ENCODE measurements around the gene LRRC8A. TPM values are rescaled to one million over a fixed set of nuclear protein-coding genes. Genes with fewer than 3 reads are reported as not detected.
"Not testable (repeated sequence)": the region's sequence is repeated elsewhere in the genome, so short reads cannot be mapped to it uniquely, and the experiment has no call there.

Gene LRRC8A
- total RNA-seq, 1 experiment from 2014 or later = 16.4 TPM

DNA sequence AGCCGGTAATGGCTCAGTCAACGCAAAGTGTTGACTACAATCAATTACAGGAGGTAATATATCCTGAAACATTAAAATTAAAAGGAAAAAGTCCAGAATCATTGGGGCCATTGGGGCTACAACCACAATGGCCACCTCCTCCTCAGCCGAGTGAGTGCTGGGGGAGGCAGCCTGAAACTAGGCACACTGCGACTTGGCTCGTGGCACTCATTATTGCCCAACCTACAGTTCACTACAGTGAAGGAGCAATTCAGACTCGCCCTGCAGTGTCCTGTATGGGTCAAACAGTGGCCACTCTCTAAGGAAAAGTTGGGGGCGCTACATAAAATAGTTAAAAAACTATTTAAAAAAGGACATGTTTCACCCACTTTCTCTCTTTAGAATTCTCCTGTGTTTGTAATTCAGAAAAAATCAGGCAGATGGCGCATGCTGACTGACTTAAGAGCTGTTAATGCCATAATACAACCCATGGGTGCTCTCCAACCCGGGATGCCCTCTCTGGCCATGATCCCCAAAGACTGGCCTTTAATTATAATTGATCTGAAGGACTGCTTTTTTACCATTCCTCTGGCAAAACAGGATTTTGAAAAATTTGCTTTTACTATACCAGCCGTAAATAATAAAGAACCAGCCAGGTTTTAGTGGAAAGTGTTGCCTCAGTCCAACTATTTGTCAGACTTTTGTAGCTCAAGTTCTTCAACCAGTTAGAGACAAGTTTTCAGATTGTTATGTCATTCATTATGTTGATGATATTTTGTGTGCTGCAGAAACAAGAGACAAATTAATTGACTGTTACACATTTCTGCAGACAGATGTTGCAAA lies 29.9 kb upstream of the LRRC8A start:
- H3K36me3 ChIP-seq (ENCODE audit: control insufficient read depth, insufficient read depth, low read length); intact Hi-C loops (cut with micrococcal nuclease; ENCODE audit: unreplicated experiment); H3K9me3 ChIP-seq (ENCODE audit: control insufficient read depth, insufficient read depth, low read depth, low read length); BruUV-seq (replicated peaks); H3K4me3 ChIP-seq (ENCODE audit: low read depth in 2 of 2, low read length in 2 of 2); H3K27me3 ChIP-seq (ENCODE audit: control insufficient read depth, insufficient read depth, low read length); H3K27ac ChIP-seq (ENCODE audit: low read length); in situ Hi-C loops (cut with HindIII; ENCODE audit: low pct_unique_long_range_greater_than_20kb, low sequenced_read_pairs); H3K4me1 ChIP-seq (ENCODE audit: control insufficient read depth, insufficient read depth, low read length); DNase-seq (ENCODE audit: low read depth, low spot score); POLR2A ChIA-PET; ATAC-seq: not testable (repeated sequence)
- CTCF ChIA-PET = interaction anchor here (0.9 to 1.0 kb wide), 2 partner anchors 76 to 83 kb away, joined by 3 to 5 read pairs; no protein-coding TSS in a partner anchor
- TF ChIP-seq, protein P1, sequence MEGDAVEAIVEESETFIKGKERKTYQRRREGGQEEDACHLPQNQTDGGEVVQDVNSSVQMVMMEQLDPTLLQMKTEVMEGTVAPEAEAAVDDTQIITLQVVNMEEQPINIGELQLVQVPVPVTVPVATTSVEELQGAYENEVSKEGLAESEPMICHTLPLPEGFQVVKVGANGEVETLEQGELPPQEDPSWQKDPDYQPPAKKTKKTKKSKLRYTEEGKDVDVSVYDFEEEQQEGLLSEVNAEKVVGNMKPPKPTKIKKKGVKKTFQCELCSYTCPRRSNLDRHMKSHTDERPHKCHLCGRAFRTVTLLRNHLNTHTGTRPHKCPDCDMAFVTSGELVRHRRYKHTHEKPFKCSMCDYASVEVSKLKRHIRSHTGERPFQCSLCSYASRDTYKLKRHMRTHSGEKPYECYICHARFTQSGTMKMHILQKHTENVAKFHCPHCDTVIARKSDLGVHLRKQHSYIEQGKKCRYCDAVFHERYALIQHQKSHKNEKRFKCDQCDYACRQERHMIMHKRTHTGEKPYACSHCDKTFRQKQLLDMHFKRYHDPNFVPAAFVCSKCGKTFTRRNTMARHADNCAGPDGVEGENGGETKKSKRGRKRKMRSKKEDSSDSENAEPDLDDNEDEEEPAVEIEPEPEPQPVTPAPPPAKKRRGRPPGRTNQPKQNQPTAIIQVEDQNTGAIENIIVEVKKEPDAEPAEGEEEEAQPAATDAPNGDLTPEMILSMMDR (IDR thresholded peaks at IDR 0.05) = peak; percentile 66

DNA sequence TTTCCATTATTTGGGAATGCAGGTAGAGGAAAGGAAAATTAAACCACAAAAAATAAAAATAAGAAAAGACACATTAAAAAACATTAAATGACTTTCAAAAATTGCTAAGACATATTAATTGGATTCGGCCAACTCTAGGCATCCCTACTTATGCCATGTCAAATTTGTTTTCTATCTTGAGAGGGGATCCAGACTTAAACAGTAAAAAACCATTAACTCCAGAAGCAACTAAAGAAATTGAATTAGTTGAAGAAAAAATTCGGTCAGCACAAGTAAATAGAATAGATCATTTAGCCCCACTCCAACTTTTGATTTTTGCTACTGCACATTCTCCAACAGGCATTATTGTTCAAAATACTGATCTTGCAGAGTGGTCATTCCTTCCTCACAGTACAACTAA lies 29.3 kb upstream of the LRRC8A start:
- H3K4me3 ChIP-seq (ENCODE audit: low read depth in 2 of 2, low read length in 2 of 2); BruUV-seq (replicated peaks); H3K9me3 ChIP-seq (ENCODE audit: control insufficient read depth, insufficient read depth, low read depth, low read length); H3K4me1 ChIP-seq (ENCODE audit: control insufficient read depth, insufficient read depth, low read length); H3K27me3 ChIP-seq (ENCODE audit: control insufficient read depth, insufficient read depth, low read length); POLR2A ChIA-PET; H3K36me3 ChIP-seq (ENCODE audit: control insufficient read depth, insufficient read depth, low read length); in situ Hi-C loops (cut with HindIII; ENCODE audit: low pct_unique_long_range_greater_than_20kb, low sequenced_read_pairs); H3K27ac ChIP-seq (ENCODE audit: low read length); DNase-seq (ENCODE audit: low read depth, low spot score); ATAC-seq; intact Hi-C loops (cut with micrococcal nuclease; ENCODE audit: unreplicated experiment): not testable (repeated sequence)
- CTCF ChIA-PET = interaction anchor here (0.9 to 1.0 kb wide), 2 partner anchors 75 to 83 kb away, joined by 3 to 5 read pairs; no protein-coding TSS in a partner anchor

DNA sequence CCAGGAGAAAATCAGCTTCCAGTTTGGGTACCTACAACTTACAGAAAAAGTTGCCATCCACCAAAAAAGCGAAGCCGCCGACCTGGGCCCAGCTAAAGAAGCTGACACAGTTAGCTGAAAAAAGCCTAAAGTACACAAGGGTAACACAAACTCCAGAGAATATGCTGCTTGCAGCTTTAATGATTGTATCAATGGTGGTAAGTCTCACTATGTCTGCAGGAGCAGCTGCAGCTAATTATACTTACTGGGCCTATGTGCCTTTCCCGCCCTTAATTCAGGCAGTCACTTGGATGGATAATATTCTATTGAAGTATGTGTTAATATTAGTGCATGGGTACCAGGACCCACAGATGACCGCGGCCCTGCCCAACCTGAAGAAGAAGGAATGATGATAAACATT lies 27.5 kb upstream of the LRRC8A start:
- ATAC-seq; H3K36me3 ChIP-seq (ENCODE audit: control insufficient read depth, insufficient read depth, low read length); POLR2A ChIA-PET; BruUV-seq (replicated peaks); H3K4me1 ChIP-seq (ENCODE audit: control insufficient read depth, insufficient read depth, low read length); in situ Hi-C loops (cut with HindIII; ENCODE audit: low pct_unique_long_range_greater_than_20kb, low sequenced_read_pairs); intact Hi-C loops (cut with micrococcal nuclease; ENCODE audit: unreplicated experiment); H3K9me3 ChIP-seq (ENCODE audit: control insufficient read depth, insufficient read depth, low read depth, low read length); CTCF ChIA-PET; H3K27me3 ChIP-seq (ENCODE audit: control insufficient read depth, insufficient read depth, low read length); DNase-seq (ENCODE audit: low read depth, low spot score); H3K4me3 ChIP-seq (ENCODE audit: low read depth in 2 of 2, low read length in 2 of 2); H3K27ac ChIP-seq (ENCODE audit: low read length): not testable (repeated sequence)

DNA sequence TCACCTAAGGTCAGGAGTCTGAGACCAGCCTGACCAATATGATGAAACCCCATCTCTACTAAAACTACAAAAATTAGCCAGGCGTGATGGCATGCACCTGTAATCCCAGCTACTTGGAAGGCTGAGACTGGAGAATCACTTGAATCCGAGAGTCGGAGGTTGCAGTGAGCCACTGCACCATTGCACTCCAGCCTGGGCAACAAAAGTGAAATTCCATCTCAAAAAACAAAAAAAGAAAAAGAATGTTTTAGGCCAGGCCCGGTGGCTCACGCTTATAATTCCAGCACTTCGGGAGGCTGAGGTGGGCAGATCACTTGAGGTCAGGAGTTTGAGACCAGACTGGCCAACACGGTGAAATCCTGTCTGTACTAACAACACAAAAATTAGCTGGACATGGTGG lies 23.5 kb upstream of the LRRC8A start:
- DNase-seq (ENCODE audit: low read depth, low spot score); H3K9me3 ChIP-seq (ENCODE audit: control insufficient read depth, insufficient read depth, low read depth, low read length); POLR2A ChIA-PET; ATAC-seq; in situ Hi-C loops (cut with HindIII; ENCODE audit: low pct_unique_long_range_greater_than_20kb, low sequenced_read_pairs); H3K4me3 ChIP-seq (ENCODE audit: low read depth in 2 of 2, low read length in 2 of 2); H3K4me1 ChIP-seq (ENCODE audit: control insufficient read depth, insufficient read depth, low read length); H3K27ac ChIP-seq (ENCODE audit: low read length); intact Hi-C loops (cut with micrococcal nuclease; ENCODE audit: unreplicated experiment); BruUV-seq (replicated peaks); H3K36me3 ChIP-seq (ENCODE audit: control insufficient read depth, insufficient read depth, low read length); H3K27me3 ChIP-seq (ENCODE audit: control insufficient read depth, insufficient read depth, low read length): not testable (repeated sequence)
- CTCF ChIA-PET = interaction anchor here (0.6 kb wide), 1 partner anchor 21 kb away, joined by 4 read pairs; no protein-coding TSS in a partner anchor
